Natural killer cell treated with Interleukin-12 subunit alpha and Interleukin-12 subunit beta and Interleukin-15 and Interleukin-18, amount 100 ng/mL, for 72 hours (primary cell): Measurements from ENCODE around the gene STUM. TPM values are rescaled to one million over a fixed set of nuclear protein-coding genes. Genes with fewer than 3 reads are reported as not detected.
"Not testable (repeated sequence)": the region's sequence is repeated elsewhere in the genome, so short reads cannot be mapped to it uniquely, and the experiment has no call there.

ENCODE experiments used
- ATAC-seq, 2 donors: fragments of 150-1000 bp; cut with Tn5 transposase in 1 of 2; sonication (Bioruptor Pico), chemical (Tn5 transposase) in 1 of 2; 2 replicates each; pipeline ENCODE4 v1.10.0; 2021
- DNase-seq: peaks from one replicate; pipeline ENCODE4 v3.0.0; 2022; ENCODE audit warnings: low spot score
- H3K27ac Mint-ChIP-seq, 2 donors: 1 replicate in 1 of 2; 2 replicates in 1 of 2; pipeline ENCODE4 v1.8.0; 2022; ENCODE audit warnings: mixed read lengths in 2 of 2, mild to moderate bottlenecking in 1 of 2, moderate library complexity in 1 of 2
- H3K27me3 Mint-ChIP-seq, 2 donors: 1 replicate in 1 of 2; 2 replicates in 1 of 2; pipeline ENCODE4 v1.8.0; 2022; ENCODE audit warnings: mixed read lengths in 2 of 2
- H3K36me3 Mint-ChIP-seq: one replicate; pipeline ENCODE4 v1.8.0; 2022; ENCODE audit warnings: mixed read lengths
- H3K4me1 Mint-ChIP-seq, 2 donors: 1 replicate in 1 of 2; 2 replicates in 1 of 2; pipeline ENCODE4 v1.8.0; 2022; ENCODE audit warnings: low read depth in 2 of 2, mixed read lengths in 2 of 2, mild to moderate bottlenecking in 1 of 2
- H3K4me3 Mint-ChIP-seq: one replicate; pipeline ENCODE4 v1.8.0; 2022; ENCODE audit warnings: mixed read lengths
- H3K9me3 Mint-ChIP-seq: 2 replicates; pipeline ENCODE4 v1.8.0; 2022; ENCODE audit warnings: mixed read lengths
- total RNA-seq, 2 donors: library from RNA; stranded (reverse); gene quantifications; one replicate each; pipeline ENCODE4 v1.2.3, GENCODE V29; 2022

STUM gene
- total RNA-seq, 2 donors from 2014 or later: not detected

- ATAC-seq: no peak
Observed at GRCh38 chr1:226611301-226611700, 62.7 kb downstream of the STUM start.

GRCh38 chr1:226611980-226612379 lies 63.4 kb downstream of the STUM start:
- H3K36me3 Mint-ChIP-seq, H3K27me3 Mint-ChIP-seq, H3K4me1 Mint-ChIP-seq: not testable (repeated sequence)

More at GRCh38 chr1:226611301-226611700, 62.7 kb downstream of the STUM start:
- DNase-seq: peak; percentile 51
- no peaks in the 10 kb centered on the region for H3K4me1 Mint-ChIP-seq
- no peak overlapping the region for H3K27ac Mint-ChIP-seq
- H3K27me3 Mint-ChIP-seq: no peaks in the 10 kb centered on the region
- no peak overlapping the region for H3K4me3 Mint-ChIP-seq
- no peaks in the 10 kb centered on the region for H3K36me3 Mint-ChIP-seq
- H3K9me3 Mint-ChIP-seq: no peaks in the 10 kb centered on the region

GRCh38 chr1:226615876-226616275 lies 67.3 kb downstream of the STUM start:
- H3K4me3 Mint-ChIP-seq: no peak overlapping the region
- peak; percentile 15 for DNase-seq
- ATAC-seq: no peak
- H3K4me1 Mint-ChIP-seq: no peaks in the 10 kb centered on the region
- H3K36me3 Mint-ChIP-seq: no peaks in the 10 kb centered on the region
- no peaks in the 10 kb centered on the region for H3K27me3 Mint-ChIP-seq
- no peak overlapping the region for H3K27ac Mint-ChIP-seq
- no peaks in the 10 kb centered on the region for H3K9me3 Mint-ChIP-seq

More at GRCh38 chr1:226611980-226612379, 63.4 kb downstream of the STUM start:
- not testable (repeated sequence) for DNase-seq, ATAC-seq, H3K4me3 Mint-ChIP-seq, H3K9me3 Mint-ChIP-seq, H3K27ac Mint-ChIP-seq

GRCh38 chr1:226616636-226617035 lies 68.1 kb downstream of the STUM start:
- H3K4me3 Mint-ChIP-seq: no peak overlapping the region
- ATAC-seq (no peak), DNase-seq (no peak)
- no peak overlapping the region for H3K27ac Mint-ChIP-seq
- no peaks in the 10 kb centered on the region for H3K9me3 Mint-ChIP-seq
- no peaks in the 10 kb centered on the region for H3K36me3 Mint-ChIP-seq
- H3K4me1 Mint-ChIP-seq: no peaks in the 10 kb centered on the region
- no peaks in the 10 kb centered on the region for H3K27me3 Mint-ChIP-seq

GRCh38 chr1:226617109-226617508 lies 68.5 kb downstream of the STUM start:
- Mint-ChIP-seq H3K27ac (no peak overlapping the region), H3K4me3 (no peak overlapping the region), H3K36me3 (no peaks in the 10 kb centered on the region), H3K4me1 (no peaks in the 10 kb centered on the region), H3K27me3 (no peaks in the 10 kb centered on the region), H3K9me3 (no peaks in the 10 kb centered on the region)
- ATAC-seq: no peak
- peak; percentile 28 for DNase-seq

GRCh38 chr1:226617719-226618118 lies 69.2 kb downstream of the STUM start:
- not testable (repeated sequence) for H3K4me1 Mint-ChIP-seq, H3K4me3 Mint-ChIP-seq, DNase-seq, H3K36me3 Mint-ChIP-seq, ATAC-seq, H3K27me3 Mint-ChIP-seq, H3K27ac Mint-ChIP-seq, H3K9me3 Mint-ChIP-seq

GRCh38 chr1:226618380-226618779 lies 69.8 kb downstream of the STUM start:
- no peaks in the 10 kb centered on the region for H3K9me3 Mint-ChIP-seq
- no peak for ATAC-seq
- H3K27ac Mint-ChIP-seq: no peak overlapping the region
- H3K4me1 Mint-ChIP-seq: no peaks in the 10 kb centered on the region
- DNase-seq: peak; percentile 39
- no peaks in the 10 kb centered on the region for H3K27me3 Mint-ChIP-seq
- no peaks in the 10 kb centered on the region for H3K36me3 Mint-ChIP-seq
- no peak overlapping the region for H3K4me3 Mint-ChIP-seq

GRCh38 chr1:226619031-226619430 lies 70.5 kb downstream of the STUM start:
- Mint-ChIP-seq H3K36me3 (no peaks in the 10 kb centered on the region), H3K4me1 (no peaks in the 10 kb centered on the region), H3K4me3 (no peak overlapping the region), H3K27me3 (no peaks in the 10 kb centered on the region), H3K27ac (no peak overlapping the region), H3K9me3 (no peaks in the 10 kb centered on the region)
- DNase-seq (peak; percentile 3), ATAC-seq (no peak)

- peaks cover 10 to 11% of the 10 kb centered on the region in 2 donors for H3K4me1 Mint-ChIP-seq
- H3K4me3 Mint-ChIP-seq: no peak overlapping the region
- ATAC-seq (no peak), DNase-seq (no peak)
- no peaks in the 10 kb centered on the region for H3K36me3 Mint-ChIP-seq
- no peak overlapping the region for H3K27ac Mint-ChIP-seq
- no peaks in the 10 kb centered on the region for H3K27me3 Mint-ChIP-seq
- no peaks in the 10 kb centered on the region for H3K9me3 Mint-ChIP-seq
Observed at GRCh38 chr1:226622012-226622411, 73.4 kb downstream of the STUM start.

GRCh38 chr1:226624526-226624925 lies 76.0 kb downstream of the STUM start:
- H3K36me3 Mint-ChIP-seq: no peaks in the 10 kb centered on the region
- no peaks in the 10 kb centered on the region for H3K27me3 Mint-ChIP-seq
- H3K27ac Mint-ChIP-seq: no peak overlapping the region

GRCh38 chr1:226625326-226625725 lies 76.8 kb downstream of the STUM start:
- ATAC-seq (no peak), DNase-seq (peak; percentile 44)
- H3K36me3 Mint-ChIP-seq: no peaks in the 10 kb centered on the region
- H3K27me3 Mint-ChIP-seq: no peaks in the 10 kb centered on the region
- peaks cover 10 to 16% of the 10 kb centered on the region in 2 donors for H3K4me1 Mint-ChIP-seq
- H3K4me3 Mint-ChIP-seq: no peak overlapping the region
- no peaks in the 10 kb centered on the region for H3K9me3 Mint-ChIP-seq
- no peak overlapping the region for H3K27ac Mint-ChIP-seq

More at GRCh38 chr1:226624526-226624925, 76.0 kb downstream of the STUM start:
- no peak for ATAC-seq
- Mint-ChIP-seq H3K9me3 (no peaks in the 10 kb centered on the region), H3K4me1 (peaks cover 10 to 12% of the 10 kb centered on the region in 2 donors), H3K4me3 (no peak overlapping the region)
- DNase-seq: peak; percentile 29

GRCh38 chr1:226625832-226626576 lies 77.4 kb downstream of the STUM start:
- Mint-ChIP-seq H3K36me3 (no peaks in the 10 kb centered on the region), H3K4me1 (peaks cover 10 to 18% of the 10 kb centered on the region in 2 donors), H3K9me3 (no peaks in the 10 kb centered on the region), H3K4me3 (no peak overlapping the region), H3K27me3 (no peaks in the 10 kb centered on the region), H3K27ac (peak overlapping the region in 1 of 2 donors; percentile 84)
- peak; percentile 54 to 60 for ATAC-seq
- DNase-seq: peak; percentile 38

- Mint-ChIP-seq H3K27ac (peak overlapping the region in 1 of 2 donors; percentile 84), H3K27me3 (no peaks in the 10 kb centered on the region), H3K36me3 (no peaks in the 10 kb centered on the region), H3K4me1 (peaks cover 10 to 18% of the 10 kb centered on the region in 2 donors), H3K4me3 (no peak overlapping the region), H3K9me3 (no peaks in the 10 kb centered on the region)
- peak; percentile 90 to 91 for ATAC-seq
- peak; percentile 83 for DNase-seq
Observed at GRCh38 chr1:226626577-226626956, 78.0 kb downstream of the STUM start.

GRCh38 chr1:226627050-226627755 lies 78.6 kb downstream of the STUM start:
- no peaks in the 10 kb centered on the region for H3K27me3 Mint-ChIP-seq
- H3K27ac Mint-ChIP-seq: peak overlapping the region in 1 of 2 donors; percentile 84
- H3K4me3 Mint-ChIP-seq: no peak overlapping the region
- H3K9me3 Mint-ChIP-seq: no peaks in the 10 kb centered on the region
- peak; percentile 28 for DNase-seq
- H3K36me3 Mint-ChIP-seq: no peaks in the 10 kb centered on the region
- no peak for ATAC-seq
- H3K4me1 Mint-ChIP-seq: peaks cover 10 to 18% of the 10 kb centered on the region in 2 donors
